Left kidney (tissue), 2 donors: ENCODE data around the gene GNPDA1. TPM values are rescaled to one million over a fixed set of nuclear protein-coding genes. Genes with fewer than 3 reads are reported as not detected.

ENCODE experiments used
- DNase-seq: peaks from one replicate; pipeline ENCODE4 v3.0.0-alpha.2; 2013
- polyA plus RNA-seq: library from polyadenylated mRNA; unstranded; fragments of 120-200 nt; gene quantifications from one replicate; pipeline ENCODE4 v1.2.1, GENCODE V29; 2013; ENCODE audit not compliant: insufficient read length

GNPDA1 gene
- polyA plus RNA-seq, 1 donor, result 66.2 TPM

GRCh38 chr5:142032150-142032549 lies 19.3 kb upstream of the GNPDA1 start:
- DNase-seq, result no peak

GRCh38 chr5:142025637-142026036 lies 12.8 kb upstream of the GNPDA1 start:
- DNase-seq, result no peak

GRCh38 chr5:142024771-142025304 lies 12.0 kb upstream of the GNPDA1 start:
- peak; percentile 88 for DNase-seq

- no peak for DNase-seq
Measured at GRCh38 chr5:142023836-142024235, 11.0 kb upstream of the GNPDA1 start.

- no peak for DNase-seq
Measured at GRCh38 chr5:142020122-142020659, 7.4 kb upstream of the GNPDA1 start.

GRCh38 chr5:142017832-142018427 lies 5.1 kb upstream of the GNPDA1 start:
- no peak for DNase-seq

- no peak for DNase-seq
Measured at GRCh38 chr5:142016556-142016955, 3.7 kb upstream of the GNPDA1 start.

GRCh38 chr5:142015781-142016533 lies 3.1 kb upstream of the GNPDA1 start:
- no peak for DNase-seq

- no peak for DNase-seq
Measured at GRCh38 chr5:142014911-142015584, 2.2 kb upstream of the GNPDA1 start.

- no peak for DNase-seq
Measured at GRCh38 chr5:142013734-142014521, 1.1 kb upstream of the GNPDA1 start.

GRCh38 chr5:142012186-142012785 lies 541 bp downstream of the GNPDA1 start:
- no peak for DNase-seq

- DNase-seq, result no peak
Measured at GRCh38 chr5:142011572-142012185, 1.1 kb downstream of the GNPDA1 start.

- no peak for DNase-seq
Measured at GRCh38 chr5:142009886-142010285, 2.9 kb downstream of the GNPDA1 start.

- DNase-seq, result no peak
Measured at GRCh38 chr5:142008813-142009212, 4.0 kb downstream of the GNPDA1 start.

GRCh38 chr5:142007237-142007544 lies 5.6 kb downstream of the GNPDA1 start:
- no peak for DNase-seq

- no peak for DNase-seq
Measured at GRCh38 chr5:142006363-142007236, 6.2 kb downstream of the GNPDA1 start.

- no peak for DNase-seq
Measured at GRCh38 chr5:142003266-142003800, 9.5 kb downstream of the GNPDA1 start.

- no peak for DNase-seq
Measured at GRCh38 chr5:142000704-142001484, 11.9 kb downstream of the GNPDA1 start.

- no peak for DNase-seq
Measured at GRCh38 chr5:142000173-142000572, 12.7 kb downstream of the GNPDA1 start.
